OCI-LY3 (cell line): ENCODE measurements around the gene ARID4A.

Experiments used
- EZH2phosphoT487 ChIP-seq: fragments of 200-600 bp; shearing (Covaris generic); IDR thresholded peaks from 2 replicates; pipeline ENCODE4 v1.6.1; 2018; ENCODE audit warnings: antibody characterized with exemption, mixed run types, low read depth
- TF ChIP-seq, protein P1 (sequence below): fragments of 200-600, 300-600 bp; sonication (generic); IDR thresholded peaks from 2 replicates; pipeline ENCODE4 v1.5.1; 2014; ENCODE audit warnings: antibody characterized with exemption, low read length, low read depth

DNA sequence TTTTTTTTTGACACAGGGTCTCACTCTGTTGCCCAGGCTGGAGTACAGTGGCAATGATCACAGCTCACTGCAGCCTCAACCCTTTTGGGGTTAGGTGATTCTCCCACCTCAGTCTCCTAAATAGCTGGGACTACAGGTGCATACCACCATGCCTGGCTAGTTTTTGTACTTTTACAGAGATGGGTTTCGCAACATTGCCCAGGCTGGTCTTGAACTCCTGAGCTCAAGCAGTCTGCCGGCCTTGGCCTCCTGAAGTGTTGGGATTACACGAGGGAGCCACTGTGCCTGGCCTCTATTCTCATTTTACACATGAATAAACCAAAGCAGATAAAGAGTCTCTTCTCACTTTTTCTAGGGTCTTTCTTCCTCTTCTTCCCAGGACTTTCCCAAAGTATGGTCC lies 100.5 kb downstream of the ARID4A start:
- TF ChIP-seq, protein P1, sequence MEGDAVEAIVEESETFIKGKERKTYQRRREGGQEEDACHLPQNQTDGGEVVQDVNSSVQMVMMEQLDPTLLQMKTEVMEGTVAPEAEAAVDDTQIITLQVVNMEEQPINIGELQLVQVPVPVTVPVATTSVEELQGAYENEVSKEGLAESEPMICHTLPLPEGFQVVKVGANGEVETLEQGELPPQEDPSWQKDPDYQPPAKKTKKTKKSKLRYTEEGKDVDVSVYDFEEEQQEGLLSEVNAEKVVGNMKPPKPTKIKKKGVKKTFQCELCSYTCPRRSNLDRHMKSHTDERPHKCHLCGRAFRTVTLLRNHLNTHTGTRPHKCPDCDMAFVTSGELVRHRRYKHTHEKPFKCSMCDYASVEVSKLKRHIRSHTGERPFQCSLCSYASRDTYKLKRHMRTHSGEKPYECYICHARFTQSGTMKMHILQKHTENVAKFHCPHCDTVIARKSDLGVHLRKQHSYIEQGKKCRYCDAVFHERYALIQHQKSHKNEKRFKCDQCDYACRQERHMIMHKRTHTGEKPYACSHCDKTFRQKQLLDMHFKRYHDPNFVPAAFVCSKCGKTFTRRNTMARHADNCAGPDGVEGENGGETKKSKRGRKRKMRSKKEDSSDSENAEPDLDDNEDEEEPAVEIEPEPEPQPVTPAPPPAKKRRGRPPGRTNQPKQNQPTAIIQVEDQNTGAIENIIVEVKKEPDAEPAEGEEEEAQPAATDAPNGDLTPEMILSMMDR = no peak
- TF ChIP-seq EZH2phosphoT487 = no peak
